ENCODE data around the gene GLG1. TPM values are rescaled to one million over a fixed set of nuclear protein-coding genes. Genes with fewer than 3 reads are reported as not detected.

Gene GLG1
- total RNA-seq, 2 donors from 2014 or later = 102 to 123 TPM

DNA sequence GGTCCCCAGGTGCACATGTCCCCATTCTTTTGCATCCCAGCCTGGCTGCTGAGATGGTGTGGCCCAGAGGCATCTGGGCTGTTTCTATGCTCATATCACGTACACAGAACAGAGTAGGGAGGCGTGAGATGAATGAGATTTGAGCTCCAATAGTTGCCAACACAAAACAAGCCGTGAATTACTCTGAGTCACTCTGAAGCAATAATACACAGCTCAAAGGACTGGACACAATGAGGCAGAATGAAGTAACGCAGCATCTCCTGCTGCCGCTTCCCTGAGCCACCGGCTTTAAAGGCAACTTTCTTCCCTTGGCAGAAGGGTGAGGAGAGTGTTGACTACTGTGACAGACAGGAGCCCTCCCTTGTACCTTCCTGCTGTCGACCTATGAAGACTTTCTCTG lies 151.7 kb downstream of the GLG1 start:
- Histone ChIP-seq H3K36me3 (peaks cover 81% of the 10 kb centered on the region), H3K9me3 (no peaks in the 10 kb centered on the region), H3K27me3 (no peaks in the 10 kb centered on the region), H3K27ac (no peak overlapping the region), H3K4me1 (peaks cover 0 to 4% of the 10 kb centered on the region in 2 donors), H3K4me3 (no peak overlapping the region)
- no peak for DNase-seq (ENCODE audit: low spot score)
- TF ChIP-seq, protein P1, sequence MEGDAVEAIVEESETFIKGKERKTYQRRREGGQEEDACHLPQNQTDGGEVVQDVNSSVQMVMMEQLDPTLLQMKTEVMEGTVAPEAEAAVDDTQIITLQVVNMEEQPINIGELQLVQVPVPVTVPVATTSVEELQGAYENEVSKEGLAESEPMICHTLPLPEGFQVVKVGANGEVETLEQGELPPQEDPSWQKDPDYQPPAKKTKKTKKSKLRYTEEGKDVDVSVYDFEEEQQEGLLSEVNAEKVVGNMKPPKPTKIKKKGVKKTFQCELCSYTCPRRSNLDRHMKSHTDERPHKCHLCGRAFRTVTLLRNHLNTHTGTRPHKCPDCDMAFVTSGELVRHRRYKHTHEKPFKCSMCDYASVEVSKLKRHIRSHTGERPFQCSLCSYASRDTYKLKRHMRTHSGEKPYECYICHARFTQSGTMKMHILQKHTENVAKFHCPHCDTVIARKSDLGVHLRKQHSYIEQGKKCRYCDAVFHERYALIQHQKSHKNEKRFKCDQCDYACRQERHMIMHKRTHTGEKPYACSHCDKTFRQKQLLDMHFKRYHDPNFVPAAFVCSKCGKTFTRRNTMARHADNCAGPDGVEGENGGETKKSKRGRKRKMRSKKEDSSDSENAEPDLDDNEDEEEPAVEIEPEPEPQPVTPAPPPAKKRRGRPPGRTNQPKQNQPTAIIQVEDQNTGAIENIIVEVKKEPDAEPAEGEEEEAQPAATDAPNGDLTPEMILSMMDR (IDR thresholded peaks at IDR 0.05) = no peak

DNA sequence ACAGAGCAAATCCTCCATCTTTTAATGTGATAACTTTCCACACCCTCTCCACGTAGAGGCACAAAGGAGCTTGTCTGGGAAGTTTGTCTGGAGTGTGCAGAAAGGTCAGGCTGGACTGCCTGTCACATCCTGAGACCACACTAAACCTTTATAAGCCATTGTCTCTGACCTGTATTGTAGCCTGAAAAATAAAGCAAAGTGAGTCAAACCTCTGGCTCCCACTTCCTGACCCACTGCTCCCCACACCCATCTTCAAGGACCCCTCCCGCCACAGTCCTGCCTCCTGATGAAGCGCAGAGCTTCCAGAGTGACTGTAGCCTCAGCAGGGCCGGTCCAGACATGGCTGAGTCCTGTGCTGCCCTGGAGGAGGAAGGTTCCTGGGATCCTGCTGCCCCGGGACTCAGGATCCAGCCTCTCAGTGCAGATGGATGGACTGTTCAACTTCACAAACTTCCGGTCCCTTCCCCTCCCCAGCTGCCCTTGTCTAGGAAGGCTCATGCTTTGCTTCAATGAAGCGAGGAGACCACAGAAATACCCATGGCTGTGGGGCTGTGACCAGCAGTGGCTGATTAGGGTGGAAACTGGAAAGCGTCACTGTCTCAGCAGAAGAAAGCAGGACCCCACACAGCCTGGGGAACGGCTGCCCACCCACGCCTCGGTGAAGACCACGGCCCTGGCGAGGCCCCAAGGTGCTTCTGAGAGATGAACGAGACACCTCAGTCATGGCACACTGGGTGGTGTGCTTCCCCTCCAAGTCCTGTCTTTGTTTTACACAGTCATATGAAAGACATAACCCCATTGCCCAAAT lies 154.8 kb downstream of the GLG1 start:
- H3K4me1 ChIP-seq = peaks cover 0 to 30% of the 10 kb centered on the region in 2 donors
- no peak overlapping the region for H3K27ac ChIP-seq
- no peaks in the 10 kb centered on the region for H3K9me3 ChIP-seq
- no peak for DNase-seq (ENCODE audit: low spot score)
- peaks cover 52% of the 10 kb centered on the region for H3K36me3 ChIP-seq
- H3K4me3 ChIP-seq = no peak overlapping the region
- TF ChIP-seq, protein P1 (IDR thresholded peaks at IDR 0.05) = no peak
- no peaks in the 10 kb centered on the region for H3K27me3 ChIP-seq

DNA sequence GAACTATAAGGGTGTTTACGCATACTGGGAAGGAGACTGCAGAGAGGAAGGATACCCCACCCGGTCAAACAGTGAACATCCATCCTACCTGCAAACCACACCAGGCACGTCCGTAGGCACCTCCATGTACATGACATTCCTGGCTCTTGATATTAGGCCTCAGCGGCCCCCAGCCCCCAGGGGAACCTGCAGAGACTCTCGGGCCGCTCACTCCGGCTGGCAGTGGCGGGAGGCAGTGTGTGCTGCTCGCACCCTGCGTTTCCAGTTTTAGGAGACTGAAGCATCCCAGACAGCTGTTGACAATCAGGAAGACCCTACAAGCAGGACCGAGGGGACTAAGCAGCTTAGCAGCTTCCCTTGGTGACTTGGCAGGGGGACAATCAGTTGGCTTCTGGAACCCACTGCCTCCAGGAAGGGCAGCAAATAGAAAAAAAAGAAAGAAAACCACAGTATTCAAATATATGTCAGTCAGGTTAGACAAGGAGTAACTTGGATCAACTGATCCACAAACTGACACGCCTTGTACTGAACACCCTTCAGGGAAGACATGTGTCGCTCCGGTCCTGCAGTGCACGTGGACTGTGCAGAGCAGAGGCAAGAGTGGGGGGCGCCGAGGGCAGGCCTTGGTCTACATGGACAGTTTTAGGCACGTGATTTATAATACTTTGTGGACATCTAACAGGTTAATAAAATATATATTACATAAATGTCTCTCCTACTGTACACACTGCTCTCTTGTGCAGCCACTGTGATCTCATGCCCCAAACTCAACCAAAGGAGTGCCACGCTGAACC lies 155.8 kb downstream of the GLG1 start:
- no peak for DNase-seq (ENCODE audit: low spot score)
- peaks cover 0 to 36% of the 10 kb centered on the region in 2 donors for H3K4me1 ChIP-seq
- no peaks in the 10 kb centered on the region for H3K9me3 ChIP-seq
- TF ChIP-seq, protein P1 (IDR thresholded peaks at IDR 0.05) = no peak
- H3K4me3 ChIP-seq = no peak overlapping the region
- no peaks in the 10 kb centered on the region for H3K27me3 ChIP-seq
- peaks cover 42% of the 10 kb centered on the region for H3K36me3 ChIP-seq
- peak overlapping the region in 1 of 2 donors; percentile 76 for H3K27ac ChIP-seq

DNA sequence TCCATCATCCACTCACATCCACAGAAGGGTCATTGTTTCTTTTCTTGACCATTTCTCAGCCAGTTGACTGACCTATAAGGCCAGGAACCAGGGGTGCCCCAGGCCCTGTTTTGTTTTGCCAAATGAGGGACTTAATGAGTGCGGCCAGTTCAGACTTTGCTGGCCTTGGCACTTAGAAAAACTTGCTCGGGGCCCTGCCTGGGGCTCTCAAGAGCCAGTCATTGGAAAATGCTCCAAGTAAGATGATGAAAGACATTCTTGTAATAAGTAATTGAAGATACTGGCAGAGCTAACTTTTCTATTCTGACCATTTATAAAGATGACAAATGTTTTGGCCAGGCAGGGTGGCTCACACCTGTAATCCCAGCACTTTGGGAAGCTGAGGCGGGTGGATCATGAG lies 156.7 kb downstream of the GLG1 start:
- Histone ChIP-seq H3K4me1 (peaks cover 0 to 36% of the 10 kb centered on the region in 2 donors), H3K36me3 (peaks cover 33% of the 10 kb centered on the region)

DNA sequence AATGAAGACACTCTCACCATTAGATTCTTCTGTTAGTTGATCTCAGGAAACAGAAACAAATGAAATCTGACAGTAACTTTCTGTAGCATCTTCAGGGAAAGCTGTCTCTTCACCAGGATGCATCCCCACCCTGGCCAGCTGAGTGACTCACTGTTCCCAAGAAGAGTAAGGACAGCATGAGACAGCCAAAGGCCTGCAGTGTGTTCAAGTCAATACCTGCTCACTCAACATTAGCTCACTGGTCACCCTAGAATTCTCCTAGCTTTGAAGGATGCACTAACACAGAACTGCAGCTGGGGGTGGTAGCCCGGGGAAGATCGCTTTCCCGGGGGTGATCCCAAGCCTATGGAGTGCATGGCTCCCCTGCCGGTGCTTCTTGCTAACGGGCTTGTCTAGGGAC lies 157.4 kb downstream of the GLG1 start:
- Histone ChIP-seq H3K4me3 (no peak overlapping the region), H3K4me1 (peaks cover 0 to 36% of the 10 kb centered on the region in 2 donors), H3K36me3 (peaks cover 30% of the 10 kb centered on the region), H3K27me3 (no peaks in the 10 kb centered on the region), H3K27ac (peak overlapping the region; percentile 76 to 81), H3K9me3 (no peaks in the 10 kb centered on the region)
- TF ChIP-seq, protein P1 (IDR thresholded peaks at IDR 0.05) = no peak
- peak; percentile 62 for DNase-seq (ENCODE audit: low spot score)

More for the DNA sequence above, 156.7 kb downstream of the GLG1 start:
- no peak overlapping the region for H3K4me3 ChIP-seq
- peak overlapping the region; percentile 76 to 81 for H3K27ac ChIP-seq
- no peaks in the 10 kb centered on the region for H3K9me3 ChIP-seq
- TF ChIP-seq, protein P1 (IDR thresholded peaks at IDR 0.05) = no peak
- no peaks in the 10 kb centered on the region for H3K27me3 ChIP-seq
- DNase-seq (ENCODE audit: low spot score) = no peak
